GM10847 (cell line): Measurements from ENCODE around the gene KRTAP4-5.
"Not testable (repeated sequence)": the region's sequence is repeated elsewhere in the genome, so short reads cannot be mapped to it uniquely, and the experiment has no call there.

Experiments used
- POLR2A ChIP-seq: IDR thresholded peaks from 2 replicates; pipeline ENCODE4 v1.6.1; 2011; ENCODE audit not compliant: insufficient read length; ENCODE audit errors: extremely low read depth

KRTAP4-5 gene

GRCh38 chr17:41121742-41122141 is 27.9 kb downstream of the KRTAP4-5 start:
- TF ChIP-seq POLR2A: no peak

- no peak for TF ChIP-seq POLR2A
These were observed 30.9 kb downstream of the KRTAP4-5 start for GRCh38 chr17:41118721-41119120.

GRCh38 chr17:41117846-41118386 is 31.7 kb downstream of the KRTAP4-5 start, which contains the start of gene KRTAP4-11:
Gene KRTAP4-11 (minus strand): TSS chr17:41118373. CDS start chr17:41118315, 58 bp downstream.
- not testable (repeated sequence) for TF ChIP-seq POLR2A

- TF ChIP-seq POLR2A: no peak
These were observed 33.3 kb downstream of the KRTAP4-5 start for GRCh38 chr17:41116297-41116696.

- TF ChIP-seq POLR2A: no peak
These were observed 38.3 kb downstream of the KRTAP4-5 start for GRCh38 chr17:41111151-41111885.

GRCh38 chr17:41107941-41108450 is 41.6 kb downstream of the KRTAP4-5 start:
- TF ChIP-seq POLR2A: no peak

- TF ChIP-seq POLR2A: not testable (repeated sequence)
These were observed 44.3 kb downstream of the KRTAP4-5 start, which contains the start of gene KRTAP4-9 for GRCh38 chr17:41105347-41105746. Gene KRTAP4-9 (plus strand): TSS chr17:41105389. CDS start chr17:41105389, 0 bp downstream.

- TF ChIP-seq POLR2A: no peak
These were observed 45.7 kb downstream of the KRTAP4-5 start for GRCh38 chr17:41103896-41104295.

- no peak for TF ChIP-seq POLR2A
These were observed 47.9 kb downstream of the KRTAP4-5 start, which contains the start of gene KRTAP4-16 for GRCh38 chr17:41101586-41102259. Gene KRTAP4-16 (minus strand): TSS chr17:41102209. CDS start chr17:41102209, 0 bp downstream.
